IMR-90 (cell line): ENCODE results near the gene WIPF1. TPM values are rescaled to one million over a fixed set of nuclear protein-coding genes. Genes with fewer than 3 reads are reported as not detected.
A peak's percentile ranks its signal among the peaks of the same experiment; 100 is the strongest.

Source experiments
- ATAC-seq: fragments of 200-7000 bp; cut with Tn5 transposase; 2 replicates; pipeline ENCODE4 v1.9.1; 2020; ENCODE audit warnings: low read depth, mild to moderate bottlenecking, moderate library complexity
- BruUV-seq: library from RNA; stranded (reverse); fragments of 400-500 nt; replicated peaks from 2 replicates; lab custom pipeline; 2021; lab: Mats Ljungman, UMichigan
- CTCF ChIA-PET: fragments of 300-600 bp; formaldehyde crosslinking; extraction: SDS; loops from one replicate; lab custom pipeline; 2021; ENCODE audit warnings: antibody characterized with exemption; lab: Yijun Ruan, JAX
- POLR2A ChIA-PET: fragments of 300-600 bp; sonication (Branson Sonifier 250); formaldehyde crosslinking; loops from one replicate; lab custom pipeline; 2022; ENCODE audit warnings: antibody characterized with exemption; ENCODE audit not compliant: unreplicated experiment; lab: Charles Lee
- DNase-seq: peaks from one replicate; pipeline ENCODE4 v3.0.0; 2013
- H2AFZ ChIP-seq: replicated peaks from 2 replicates; pipeline ENCODE3; 2013; ENCODE audit warnings: low read length, mild to moderate bottlenecking; ENCODE audit not compliant: poor library complexity
- H2AK5ac ChIP-seq: 2 replicates; pipeline ENCODE4 v1.6.1; 2013; ENCODE audit warnings: low read depth, low read length, inconsistent platforms
- H2AK9ac ChIP-seq: replicated peaks from 2 replicates; pipeline ENCODE3; 2013; ENCODE audit warnings: mild to moderate bottlenecking, low read depth, low read length, moderate library complexity; ENCODE audit not compliant: poor library complexity
- H2BK120ac ChIP-seq: 2 replicates; pipeline ENCODE4 v1.6.1; 2013; ENCODE audit warnings: low read depth, low read length, inconsistent platforms
- H2BK15ac ChIP-seq: 3 replicates; pipeline ENCODE4 v1.6.1; 2013; ENCODE audit warnings: low read depth, low read length, inconsistent platforms
- H2BK20ac ChIP-seq: 2 replicates; pipeline ENCODE4 v1.6.1; 2013; ENCODE audit warnings: low read depth, mild to moderate bottlenecking, inconsistent platforms, low read length, moderate library complexity
- H2BK5ac ChIP-seq: 2 replicates; pipeline ENCODE4 v1.6.1; 2013; ENCODE audit warnings: mild to moderate bottlenecking, low read depth, low read length, inconsistent platforms; ENCODE audit not compliant: poor library complexity, severe bottlenecking
- H3K14ac ChIP-seq: replicated peaks from 2 replicates; pipeline ENCODE4 v1.6.1; 2013; ENCODE audit warnings: low read depth, low read length, inconsistent platforms
- H3K18ac ChIP-seq: 2 replicates; pipeline ENCODE4 v1.6.1; 2013; ENCODE audit warnings: low read depth, low read length, control low read depth
- H3K23ac ChIP-seq: 2 replicates; pipeline ENCODE4 v1.6.1; 2013; ENCODE audit warnings: low read depth, low read length, inconsistent platforms
- H3K27ac ChIP-seq: 2 replicates; pipeline ENCODE4 v1.5.1; 2013; ENCODE audit warnings: mild to moderate bottlenecking, control low read depth, low read length; ENCODE audit not compliant: insufficient read depth
- H3K27me3 ChIP-seq: 2 replicates; pipeline ENCODE4 v1.6.1; 2013; ENCODE audit warnings: low read length; ENCODE audit not compliant: control insufficient read depth, insufficient read depth
- H3K36me3 ChIP-seq: 2 replicates; pipeline ENCODE4 v1.6.1; 2013; ENCODE audit warnings: low read length, mixed read lengths; ENCODE audit not compliant: control insufficient read depth, insufficient read depth
- H3K4ac ChIP-seq: 2 replicates; pipeline ENCODE4 v1.6.1; 2013; ENCODE audit warnings: low read depth, low read length, inconsistent platforms
- H3K4me1 ChIP-seq: 2 replicates; pipeline ENCODE4 v1.6.1; 2013; ENCODE audit warnings: low read length, mixed read lengths; ENCODE audit not compliant: control insufficient read depth, insufficient read depth
- H3K4me2 ChIP-seq: 2 replicates; pipeline ENCODE4 v1.6.1; 2013; ENCODE audit warnings: low read depth, mild to moderate bottlenecking, control low read depth, low read length, moderate library complexity
- H3K4me3 ChIP-seq: 2 replicates; pipeline ENCODE4 v1.5.1; 2013; ENCODE audit warnings: low read depth, mild to moderate bottlenecking, control low read depth, low read length, moderate library complexity; ENCODE audit not compliant: insufficient read depth
- H3K56ac ChIP-seq: 2 replicates; pipeline ENCODE4 v1.6.1; 2013; ENCODE audit warnings: low read length, inconsistent platforms; ENCODE audit not compliant: insufficient read depth; ENCODE audit errors: extremely low read depth
- H3K79me1 ChIP-seq, 2 experiments: 2 replicates each; pipeline ENCODE4 v1.6.1; 2013; ENCODE audit warnings: low read length in 2 of 2, inconsistent platforms in 1 of 2, low read depth in 1 of 2
- H3K9ac ChIP-seq: 2 replicates; pipeline ENCODE4 v1.6.1; 2013; ENCODE audit warnings: low read depth, low read length, control low read depth
- H3K9me1 ChIP-seq: 2 replicates; pipeline ENCODE4 v1.6.1; 2013; ENCODE audit warnings: low read length, inconsistent platforms; ENCODE audit not compliant: insufficient read depth
- H3K9me3 ChIP-seq: 2 replicates; pipeline ENCODE4 v1.6.1; 2013; ENCODE audit warnings: low read length; ENCODE audit not compliant: control insufficient read depth, insufficient read depth
- H4K20me1 ChIP-seq: 2 replicates; pipeline ENCODE4 v1.6.1; 2013; ENCODE audit warnings: low read length, inconsistent platforms; ENCODE audit not compliant: insufficient read depth
- H4K5ac ChIP-seq: 2 replicates; pipeline ENCODE4 v1.6.1; 2013; ENCODE audit warnings: mild to moderate bottlenecking, low read depth, low read length, control low read depth
- H4K8ac ChIP-seq, 2 experiments: 2 replicates each; pipeline ENCODE4 v1.6.1; 2013; ENCODE audit warnings: low read depth in 2 of 2, low read length in 2 of 2, control low read depth in 1 of 2, inconsistent platforms in 1 of 2
- H4K91ac ChIP-seq: 2 replicates; pipeline ENCODE4 v1.6.1; 2013; ENCODE audit warnings: low read depth, low read length, inconsistent platforms; ENCODE audit not compliant: insufficient read depth
- BHLHE40 ChIP-seq: fragments of 150-350 bp; IDR thresholded peaks from 2 replicates; pipeline ENCODE4 v1.6.1; 2016; ENCODE audit warnings: mild to moderate bottlenecking, low read depth, low read length
- CHD1 ChIP-seq: IDR thresholded peaks from 2 replicates; pipeline ENCODE4 v1.6.1; 2012; ENCODE audit warnings: low read depth, low read length, improper control_type of control experiment
- CTCF ChIP-seq: conservative IDR thresholded peaks from 2 replicates; pipeline ENCODE4 v1.5.1; 2012; ENCODE audit warnings: mild to moderate bottlenecking, low read depth, low read length, improper control_type of control experiment
- NFE2L2 ChIP-seq: fragments of 150-350 bp; IDR thresholded peaks from 2 replicates; pipeline ENCODE4 v1.6.1; 2016; ENCODE audit warnings: low read depth, mild to moderate bottlenecking, low read length
- SMC3 ChIP-seq: fragments of 150-350 bp; IDR thresholded peaks from 2 replicates; pipeline ENCODE4 v1.6.1; 2016; ENCODE audit warnings: low read depth, mild to moderate bottlenecking, antibody characterized with exemption, low read length, moderate library complexity
- WGBS, 2 experiments: methylation state at CpG; one replicate each; pipeline versions ENCODE4 v1.1.5 to v1.1.7; 2013; ENCODE audit warnings: missing lambda C conversion rate in 2 of 2; ENCODE audit not compliant: insufficient read length in 1 of 2; ENCODE audit errors: extremely low coverage in 2 of 2; 5-methylcytosine and 5-hydroxymethylcytosine counted together
- dilution Hi-C: fragments of 300-500 bp; cut with HindIII; formaldehyde crosslinking; loops from one replicate; pipeline ENCODE4 v1.14.3; 2018; ENCODE audit warnings: low sequenced_read_pairs; ENCODE audit not compliant: unreplicated experiment
- in situ Hi-C: fragments of 300-500 bp; cut with MboI; formaldehyde crosslinking; loops from 3 replicates; pipeline ENCODE4 v1.14.3; 2019; ENCODE audit warnings: low sequenced_read_pairs, inconsistent platforms, mixed read lengths
- intact Hi-C: fragments of 100-400 bp; cut with micrococcal nuclease; formaldehyde crosslinking; loops from 2 replicates; pipeline ENCODE4 v1.10.0; 2022
- polyA plus RNA-seq, 3 experiments: library from polyadenylated mRNA; depleted of rRNA; stranded (reverse); fragments of >200 nt; gene quantifications; 2 replicates each; pipeline ENCODE4 v1.2.3, GENCODE V29; 2012; ENCODE audit warnings: low replicate concordance in 1 of 3
- total RNA-seq: library from RNA; depleted of rRNA; stranded (reverse); fragments of >200 nt; gene quantifications from 2 replicates; pipeline ENCODE4 v1.2.3, GENCODE V29; 2012

Gene WIPF1
- total and polyA plus RNA-seq, 2 of the 4 experiments (the other 2 are of a cell fraction) = 2.7 to 13.5 TPM

- TF ChIP-seq NFE2L2 = no peak
These were observed 11.8 kb downstream of the WIPF1 start (continued) for GRCh38 chr2:174585657-174586252.

- H3K23ac ChIP-seq = no peak overlapping the region
- no peak overlapping the region for H2BK5ac ChIP-seq
- H3K9me3 ChIP-seq = no peaks in the 10 kb centered on the region
- no peak overlapping the region for H3K18ac ChIP-seq
- intact Hi-C loops (no loop called here), in situ Hi-C loops (no loop called here), dilution Hi-C loops (no loop called here)
- ATAC-seq = peak; percentile 66
- POLR2A ChIA-PET = no interaction called here
- no TSS peak for BruUV-seq
- H3K36me3 ChIP-seq = peaks cover 8% of the 10 kb centered on the region
- no peak overlapping the region for H4K5ac ChIP-seq
- no peak overlapping the region for H4K8ac ChIP-seq
- peaks cover 3% of the 10 kb centered on the region; the same call in 1 of the 2 replicates for H3K9me1 ChIP-seq
- H3K14ac ChIP-seq = no peak overlapping the region
- no peak overlapping the region for H4K91ac ChIP-seq
- no peak overlapping the region for H2AK9ac ChIP-seq
- no peak overlapping the region for H2BK120ac ChIP-seq
- CTCF ChIA-PET = no interaction called here
- H3K9ac ChIP-seq = no peak overlapping the region
- H2AFZ ChIP-seq = no peak overlapping the region
- H3K4me2 ChIP-seq = no peak overlapping the region; the same call in 1 of the 2 replicates
- no peak overlapping the region for H2BK15ac ChIP-seq
- H3K4ac ChIP-seq = no peak overlapping the region
- DNase-seq = peak; percentile 54
- no peak overlapping the region for H2AK5ac ChIP-seq
- peaks cover 5 to 12% of the 10 kb centered on the region in 2 experiments; a peak in 3 of 4 replicates for H3K79me1 ChIP-seq
- H2BK20ac ChIP-seq = no peak overlapping the region
- no peak overlapping the region for H3K4me3 ChIP-seq
- TF ChIP-seq BHLHE40 (peak; percentile 83), CTCF (no peak), CHD1 (no peak), SMC3 (no peak)
- H3K4me1 ChIP-seq = peaks cover 20% of the 10 kb centered on the region
- peaks cover 3% of the 10 kb centered on the region; the same call in 1 of the 2 replicates for H4K20me1 ChIP-seq
- peak overlapping the region; percentile 27; the same call in 1 of the 2 replicates for H3K27ac ChIP-seq
- 44% methylated on average over 1 of the region's 10 CpGs; no CpG with 5 or more reads in 1 of the 2 experiments for WGBS, 2 experiments
- H3K27me3 ChIP-seq = no peaks in the 10 kb centered on the region
- H3K56ac ChIP-seq = no peak overlapping the region
These were observed 12.5 kb downstream of the WIPF1 start for GRCh38 chr2:174585146-174585545.
